Fibroblast of villous mesenchyme (primary cell): ENCODE results near the gene DNASE2. TPM values are rescaled to one million over a fixed set of nuclear protein-coding genes. Genes with fewer than 3 reads are reported as not detected.

Experiments
- DNase-seq: peaks from one replicate; pipeline ENCODE4 v3.0.0-alpha.2; 2010; ENCODE audit warnings: low read depth
- H3K4me3 ChIP-seq: 2 replicates; pipeline ENCODE4 v1.5.1; 2011; ENCODE audit warnings: low read depth, mild to moderate bottlenecking, low read length
- CTCF ChIP-seq: IDR thresholded peaks from 2 replicates; pipeline ENCODE4 v1.5.1; 2012; ENCODE audit warnings: low read depth, mild to moderate bottlenecking, low read length; ENCODE audit not compliant: insufficient read depth
- total RNA-seq: library from RNA; depleted of rRNA; stranded (reverse); fragments of >200 nt; gene quantifications from 2 replicates; pipeline ENCODE4 v1.2.3, GENCODE V29; 2012

DNASE2 gene
- total RNA-seq, 1 donor = 14.7 TPM

DNA sequence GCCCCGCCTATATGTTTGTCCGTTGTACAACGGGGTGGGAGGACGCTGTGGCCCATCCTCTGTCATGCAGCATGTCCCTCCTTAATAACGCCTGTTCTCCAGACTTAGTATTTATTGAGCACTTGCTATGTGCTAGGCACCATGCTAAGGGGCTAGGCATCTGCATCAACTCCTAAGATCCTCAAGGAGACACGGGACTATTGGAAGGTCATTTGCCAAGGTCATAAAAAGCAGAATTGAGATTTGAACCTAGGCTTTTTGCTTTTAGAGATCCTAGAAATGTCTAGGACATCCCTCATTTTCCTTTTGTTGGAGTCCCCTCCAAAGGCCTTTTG lies 44.8 kb downstream of the DNASE2 start:
- DNase-seq = no peak
- no peak overlapping the region for H3K4me3 ChIP-seq
- no peak for TF ChIP-seq CTCF

DNA sequence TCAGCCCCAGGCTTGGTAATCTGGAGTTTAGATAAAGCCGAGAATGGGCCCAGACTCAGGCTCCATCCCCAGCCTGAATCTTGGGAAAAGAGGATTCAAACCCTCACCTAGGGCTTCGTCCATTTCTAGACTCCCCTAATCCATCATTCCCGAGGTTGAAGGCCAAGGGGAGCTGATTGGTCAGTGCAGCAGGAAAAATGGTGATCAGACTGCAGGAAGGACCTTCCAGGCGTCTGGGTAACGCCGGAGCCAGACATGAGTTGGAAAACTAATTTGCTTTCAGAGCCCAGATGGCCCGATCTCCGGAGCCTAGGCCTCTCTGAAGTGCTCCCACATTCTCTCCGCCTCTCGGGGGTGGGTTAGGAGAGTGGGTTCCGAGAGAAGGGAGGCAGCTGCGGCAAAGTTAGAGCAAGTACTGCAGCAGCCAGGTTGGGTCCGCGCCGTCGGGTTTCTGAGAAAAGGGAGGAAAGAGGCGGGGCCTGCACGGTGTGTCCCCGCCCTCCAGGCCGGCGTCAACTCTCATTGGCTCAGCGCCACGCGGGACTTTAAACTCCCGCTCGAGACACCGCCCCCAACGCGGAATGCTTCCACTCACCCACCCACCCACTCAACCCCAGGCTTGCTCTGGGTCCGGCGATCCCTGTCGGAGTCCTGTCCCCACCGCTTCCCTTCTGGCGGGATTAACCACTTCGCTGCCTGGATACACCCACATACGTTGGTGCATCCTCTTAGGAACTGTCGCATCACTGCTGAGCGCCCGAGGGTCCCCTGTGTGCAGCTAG lies 46.1 kb downstream of the DNASE2 start:
- no peak for TF ChIP-seq CTCF
- no peak for DNase-seq
- H3K4me3 ChIP-seq = no peak overlapping the region

GRCh38 chr19:12834566-12834943 lies 46.7 kb downstream of the DNASE2 start, which contains the start of gene RTBDN:
RTBDN (minus strand) TSS chr19:12834579; CDS start chr19:12829979, 4,600 bp downstream.
- DNase-seq = no peak
- H3K4me3 ChIP-seq = peak within 1 kb of the TSS; percentile 53
- TF ChIP-seq CTCF = no peak

DNA sequence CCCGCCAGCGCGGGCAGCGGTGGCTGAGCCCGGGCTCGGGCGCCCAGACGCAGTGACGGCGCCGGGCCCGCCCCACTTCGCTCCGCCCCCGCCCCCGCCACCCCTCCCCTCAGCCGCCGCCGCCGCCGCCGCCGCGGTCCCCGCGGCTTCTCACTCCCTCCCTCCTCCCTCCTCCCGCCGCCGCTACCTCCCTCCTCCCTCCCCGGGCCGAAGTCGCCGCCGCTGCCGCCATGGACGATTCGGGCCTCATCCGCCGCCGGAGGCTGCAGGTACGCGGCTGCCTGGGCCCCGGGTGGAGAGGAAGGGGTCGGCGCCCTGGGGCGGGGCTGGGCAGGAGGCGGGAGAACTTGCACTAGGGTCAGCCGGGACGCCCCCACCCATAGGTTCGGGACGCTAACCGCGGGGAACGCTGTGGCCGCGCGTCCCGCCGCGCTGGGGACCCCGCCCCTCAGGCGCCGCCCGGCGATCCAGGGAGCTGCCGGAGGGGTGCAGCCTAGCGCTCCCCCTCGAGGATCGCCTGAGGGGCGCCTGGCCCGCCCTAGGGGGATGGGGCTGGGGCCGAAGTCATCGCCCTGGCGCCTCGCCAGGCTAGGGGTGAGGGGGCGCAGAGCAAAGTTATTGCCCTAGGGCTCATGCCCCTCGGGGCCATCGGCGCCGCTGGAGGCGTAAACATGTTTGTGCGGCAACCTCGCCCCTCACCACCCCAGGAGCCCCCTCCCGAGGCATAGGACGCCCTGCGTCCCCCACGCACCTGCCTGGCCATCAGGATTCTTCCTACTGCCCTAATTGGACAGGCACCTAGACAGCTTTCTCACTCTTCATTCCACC lies 47.3 kb downstream of the DNASE2 start:
- TF ChIP-seq CTCF = no peak
- DNase-seq = no peak
- peak overlapping the region; percentile 53 for H3K4me3 ChIP-seq

GRCh38 chr19:12833418-12833737 lies 47.9 kb downstream of the DNASE2 start:
- H3K4me3 ChIP-seq = no peak overlapping the region
- no peak for TF ChIP-seq CTCF

DNA sequence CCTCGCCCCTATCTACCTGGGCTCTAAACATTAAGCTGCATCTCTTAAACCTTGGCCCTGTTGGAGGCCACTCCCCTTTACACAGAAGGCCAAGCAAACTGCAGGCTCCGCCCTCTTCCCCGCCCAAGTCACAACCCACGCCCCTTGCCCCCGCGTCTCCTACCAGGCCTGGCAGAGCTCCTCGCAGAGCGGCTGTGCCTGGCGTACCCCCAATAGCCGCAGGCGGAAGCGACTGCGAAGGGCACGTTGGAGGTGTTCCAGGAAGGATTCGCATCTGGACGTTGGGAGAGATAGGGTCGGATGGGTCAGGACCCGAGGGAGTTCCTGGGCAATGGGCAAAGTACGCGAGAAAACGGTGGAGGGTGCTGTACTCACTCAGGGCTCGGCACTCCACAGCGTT lies 52.8 kb downstream of the DNASE2 start:
- TF ChIP-seq CTCF = no peak
- DNase-seq = peak; percentile 13
- no peak overlapping the region for H3K4me3 ChIP-seq

More at GRCh38 chr19:12833418-12833737, 47.9 kb downstream of the DNASE2 start:
- DNase-seq = no peak
